NCI-H774 (cell line): Measurements from ENCODE around the gene TNFRSF6B.
"Not testable (repeated sequence)": the region's sequence is repeated elsewhere in the genome, so short reads cannot be mapped to it uniquely, and the experiment has no call there.

Experiments
- DNase-seq: peaks from one replicate; lab custom pipeline; 2025; lab: John Stamatoyannopoulos, UW

The TNFRSF6B gene

DNA sequence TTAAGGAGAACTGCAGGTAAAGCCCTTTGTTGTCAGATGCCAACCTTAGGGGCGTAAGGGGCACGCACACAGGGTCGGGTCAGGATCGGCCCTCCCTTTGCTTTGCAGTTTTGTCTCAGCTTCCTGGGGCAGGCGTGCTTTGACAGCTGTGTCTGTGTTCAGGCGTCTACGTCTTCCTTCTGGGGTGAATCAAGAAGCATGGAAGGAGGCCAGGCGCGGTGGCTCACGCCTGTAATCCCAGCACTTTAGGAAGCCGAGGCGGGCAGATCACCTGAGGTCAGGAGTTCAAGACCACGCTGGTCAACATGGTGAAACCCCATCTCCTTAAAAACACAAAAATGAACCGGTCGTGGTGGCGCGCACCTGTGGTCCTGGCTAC, 12.7 kb downstream of the TNFRSF6B start:
- no peak for DNase-seq

DNA sequence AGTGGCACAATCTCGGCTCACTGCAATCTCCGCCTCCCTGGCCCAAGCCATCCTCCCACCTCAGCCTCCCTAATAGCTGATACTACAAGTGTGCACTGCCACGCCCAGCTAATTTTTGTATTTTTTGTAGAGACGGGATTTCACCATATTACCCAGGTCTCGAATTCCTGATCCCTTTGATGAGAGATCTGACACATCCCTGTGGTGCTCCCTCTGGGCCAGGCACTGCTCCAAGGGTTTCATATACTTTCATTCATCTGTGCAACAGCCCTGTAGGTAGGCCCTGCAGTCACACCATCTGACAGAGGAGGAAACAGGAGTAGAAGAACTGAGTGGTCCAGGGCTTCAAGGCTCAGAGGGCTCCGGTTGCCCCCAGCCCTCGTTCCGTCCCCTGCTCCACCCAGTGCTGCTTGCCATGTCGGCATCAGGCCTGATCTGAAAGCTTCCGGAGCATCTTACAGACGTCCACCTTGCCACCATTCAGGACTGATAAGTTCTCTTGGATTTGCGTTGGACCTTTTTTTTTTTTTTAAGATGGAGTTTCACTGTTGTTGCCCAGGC, 14.7 kb downstream of the TNFRSF6B start:
- no peak for DNase-seq

DNA sequence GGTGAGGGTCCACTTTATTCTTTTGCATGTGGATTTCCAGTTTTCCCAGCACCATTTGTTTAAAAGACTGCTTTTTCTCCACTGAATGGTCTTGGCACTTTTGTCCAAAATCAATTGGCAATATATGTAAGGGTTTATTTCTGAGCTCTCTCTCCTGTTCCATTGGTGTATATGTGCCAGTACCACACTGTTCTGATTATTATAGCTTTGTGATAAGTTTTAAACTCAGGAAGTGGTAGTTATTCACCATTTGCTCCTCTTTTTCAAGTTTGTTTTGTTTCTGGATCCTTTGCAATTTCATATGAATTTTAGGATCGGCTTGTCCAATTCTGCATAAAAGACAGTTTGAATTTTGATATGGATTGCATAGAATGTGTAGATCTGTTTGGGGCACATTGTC, 15.7 kb downstream of the TNFRSF6B start:
- no peak for DNase-seq

DNA sequence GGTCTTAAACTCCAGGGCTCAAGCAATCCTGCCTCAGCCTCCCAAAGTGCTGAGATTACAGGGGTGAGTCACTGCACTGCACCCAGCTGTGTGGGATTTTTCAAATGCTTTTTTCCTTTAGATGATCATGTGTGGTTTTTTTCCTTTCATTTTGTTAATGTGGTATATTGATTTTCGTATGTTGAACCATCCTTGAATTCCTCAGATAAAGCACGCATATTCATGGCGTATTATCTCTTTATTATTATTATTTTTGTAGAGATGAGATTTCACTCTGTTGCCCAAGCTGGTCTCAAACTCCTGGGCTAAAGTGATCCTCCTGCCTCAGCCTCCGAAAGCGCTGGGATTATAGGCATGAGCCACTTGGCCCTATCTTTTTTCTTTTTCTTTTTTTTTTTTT, 18.4 kb downstream of the TNFRSF6B start:
- DNase-seq = no peak

DNA sequence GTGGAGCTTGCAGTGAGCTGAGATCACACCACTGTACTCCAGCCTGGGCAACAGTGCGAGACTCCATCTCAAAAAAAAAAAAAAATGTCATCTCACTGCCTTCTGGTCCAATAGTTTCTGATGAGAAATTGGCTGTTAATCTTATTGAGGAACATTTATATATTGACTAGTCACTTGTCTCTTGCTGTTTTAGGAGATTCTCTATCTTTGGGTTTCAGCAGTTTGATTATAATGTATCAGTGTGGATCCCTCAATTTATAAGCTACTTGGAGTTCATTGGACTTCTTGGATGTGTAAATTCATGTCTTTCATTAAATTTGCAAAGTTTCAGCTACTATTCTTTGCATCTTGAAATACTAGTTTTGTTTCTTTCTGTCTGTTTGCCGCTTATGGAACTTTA, 22.5 kb downstream of the TNFRSF6B start:
- no peak for DNase-seq

DNA sequence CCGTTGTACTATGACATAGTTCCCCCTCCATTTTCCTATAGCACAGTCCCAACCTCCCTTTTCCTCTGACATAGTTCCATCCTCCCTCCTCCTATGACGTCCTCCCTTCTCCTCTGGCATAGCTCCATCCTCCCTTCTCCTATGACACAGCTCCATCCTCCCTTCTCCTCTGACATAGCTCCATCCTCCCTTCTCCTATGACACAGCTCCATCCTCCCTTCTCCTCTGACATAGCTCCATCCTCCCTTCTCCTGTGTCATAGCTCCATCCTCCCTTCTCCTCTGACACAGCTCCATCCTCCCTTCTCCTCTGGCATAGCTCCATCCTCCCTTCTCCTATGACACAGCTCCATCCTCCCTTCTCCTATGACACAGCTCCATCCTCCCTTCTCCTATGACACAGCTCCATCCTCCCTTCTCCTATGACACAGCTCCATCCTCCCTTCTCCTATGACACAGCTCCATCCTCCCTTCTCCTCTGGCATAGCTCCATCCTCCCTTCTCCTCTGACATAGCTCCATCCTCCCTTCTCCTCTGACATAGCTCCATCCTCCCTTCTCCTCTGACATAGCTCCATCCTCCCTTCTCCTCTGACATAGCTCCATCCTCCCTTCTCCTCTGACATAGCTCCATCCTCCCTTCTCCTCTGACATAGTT, 26.6 kb downstream of the TNFRSF6B start:
- not testable (repeated sequence) for DNase-seq

DNA sequence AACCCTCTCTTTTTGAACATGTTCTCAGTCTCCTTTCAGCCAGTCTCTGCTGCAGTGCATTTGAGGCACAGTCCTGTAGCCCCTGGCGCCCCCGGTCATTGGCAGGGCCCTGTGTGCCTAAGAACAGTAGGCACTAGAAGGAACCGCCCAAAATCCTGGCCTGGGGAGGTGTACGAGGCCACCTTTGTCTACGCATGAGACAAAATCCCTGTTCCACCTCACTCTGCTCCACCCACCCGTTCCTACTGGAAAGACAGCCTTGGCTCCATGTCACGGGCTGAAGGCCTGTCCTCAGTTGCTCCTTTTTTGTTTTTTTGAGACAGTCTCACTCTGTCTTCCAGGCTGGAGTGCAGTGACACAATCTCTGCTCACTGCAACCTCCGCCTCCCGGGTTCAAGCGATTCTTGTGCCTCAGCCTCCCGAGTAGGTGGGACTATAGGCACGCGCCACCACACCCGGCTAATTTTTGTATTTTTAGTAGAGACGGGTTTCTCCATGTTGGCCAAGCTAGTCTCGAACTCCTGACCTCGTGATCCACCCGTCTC, 33.8 kb downstream of the TNFRSF6B start:
- not testable (repeated sequence) for DNase-seq

DNA sequence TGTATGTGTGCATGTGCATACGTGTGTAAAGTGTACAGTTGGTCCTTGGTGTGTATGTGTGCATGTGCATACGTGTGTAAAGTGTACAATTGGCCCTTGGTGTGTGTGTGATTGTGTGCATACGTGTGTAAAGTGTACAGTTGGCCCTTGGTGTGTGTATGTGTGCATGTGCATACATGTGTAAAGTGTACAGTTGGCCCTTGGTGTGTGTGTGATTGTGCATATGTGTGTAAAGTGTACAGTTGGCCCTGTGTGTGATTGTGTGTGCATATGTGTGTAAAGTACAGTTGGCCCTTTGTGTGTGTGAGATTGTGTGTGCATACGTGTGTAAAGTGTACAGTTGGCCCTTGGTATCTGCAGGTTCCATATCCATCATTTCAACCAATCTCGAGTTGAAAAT, 35.0 kb downstream of the TNFRSF6B start:
- no peak for DNase-seq

DNA sequence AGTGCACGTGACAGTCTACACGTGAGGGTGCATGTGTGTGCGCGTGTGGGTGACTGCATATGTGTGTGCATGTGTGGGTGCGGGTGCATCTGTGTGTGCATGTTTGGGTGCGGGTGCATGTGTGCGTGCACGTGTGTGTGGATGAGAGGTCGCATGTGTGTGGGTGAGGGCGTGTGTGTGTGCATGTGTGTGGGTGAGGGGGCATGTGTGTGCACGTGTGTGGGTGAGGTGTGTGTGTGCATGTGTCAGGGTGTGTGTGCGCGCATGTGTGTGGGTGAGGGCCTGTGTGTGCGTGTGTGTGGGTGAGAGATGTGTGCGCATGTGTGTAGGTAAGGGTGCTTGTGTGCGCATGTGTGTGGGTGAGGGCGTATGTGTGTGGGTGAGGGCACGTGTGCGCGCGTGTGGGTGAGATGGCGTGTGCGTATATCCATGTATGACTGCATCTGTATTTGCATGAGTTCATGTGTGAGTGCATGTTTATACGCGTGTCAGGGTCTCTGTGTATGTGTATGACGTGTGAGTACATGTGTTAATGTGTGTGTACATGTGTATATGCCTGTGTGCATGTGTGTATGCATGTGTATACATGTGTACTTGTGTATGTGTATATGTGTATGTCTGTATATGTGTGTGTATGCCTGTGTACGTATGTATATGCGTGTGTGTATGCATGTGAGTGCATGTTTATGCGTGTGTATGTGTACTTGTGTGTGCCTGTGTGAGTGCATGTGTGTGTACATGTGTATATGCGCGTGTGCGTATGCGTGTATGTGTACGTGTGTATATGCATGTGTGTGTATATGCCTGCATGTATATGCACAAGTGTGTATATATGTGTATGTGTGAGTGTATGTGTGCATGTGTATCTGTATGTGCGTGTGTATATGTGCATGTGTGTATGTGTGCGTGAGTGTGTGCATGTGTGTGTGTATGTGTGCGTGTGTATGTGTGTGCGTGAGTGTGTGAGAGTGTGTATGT, 36.0 kb downstream of the TNFRSF6B start:
- DNase-seq = no peak

DNA sequence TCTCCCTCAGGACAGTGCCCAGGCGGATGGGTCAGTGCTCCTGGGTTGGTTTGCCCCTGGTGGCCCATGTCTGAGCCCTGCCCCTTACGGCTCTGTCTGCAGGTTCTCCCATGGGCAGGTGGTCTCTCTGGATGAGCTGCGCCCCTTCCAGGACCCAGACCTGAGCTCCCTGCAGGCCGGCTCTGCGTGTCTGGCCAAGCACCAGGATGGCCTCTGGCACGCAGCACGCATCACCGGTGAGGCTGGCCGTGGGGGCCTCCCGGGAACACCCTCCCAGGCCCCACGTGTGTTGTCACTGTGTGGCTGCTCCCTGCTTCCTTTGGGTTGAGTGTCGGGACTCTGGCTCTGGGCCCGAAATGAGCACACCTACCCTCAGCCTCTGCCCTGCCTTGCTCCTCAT, 36.7 kb downstream of the TNFRSF6B start:
- no peak for DNase-seq

DNA sequence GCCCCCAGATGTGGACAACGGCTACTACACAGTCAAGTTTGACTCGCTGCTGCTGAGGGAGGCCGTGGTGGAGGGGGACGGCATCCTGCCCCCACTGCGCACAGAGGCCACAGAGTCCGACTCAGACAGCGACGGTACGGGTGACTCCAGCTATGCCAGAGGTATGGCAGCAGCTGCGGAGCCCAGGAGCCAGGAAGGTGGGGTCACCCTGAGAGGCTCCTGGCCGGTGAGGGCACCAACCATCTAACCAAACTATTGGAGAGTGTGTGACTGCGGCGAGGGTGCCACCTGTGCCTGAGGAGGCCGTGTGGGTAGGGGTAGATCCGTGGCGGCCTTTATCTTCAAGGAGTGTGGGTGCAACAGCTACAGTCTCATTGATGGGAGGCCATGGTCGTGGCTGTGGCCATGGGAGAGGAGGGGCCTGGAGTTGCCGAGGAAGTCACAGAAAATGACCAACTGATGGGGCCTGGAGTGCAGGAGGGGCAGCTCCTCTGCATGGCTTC, 37.2 kb downstream of the TNFRSF6B start:
- DNase-seq = no peak

DNA sequence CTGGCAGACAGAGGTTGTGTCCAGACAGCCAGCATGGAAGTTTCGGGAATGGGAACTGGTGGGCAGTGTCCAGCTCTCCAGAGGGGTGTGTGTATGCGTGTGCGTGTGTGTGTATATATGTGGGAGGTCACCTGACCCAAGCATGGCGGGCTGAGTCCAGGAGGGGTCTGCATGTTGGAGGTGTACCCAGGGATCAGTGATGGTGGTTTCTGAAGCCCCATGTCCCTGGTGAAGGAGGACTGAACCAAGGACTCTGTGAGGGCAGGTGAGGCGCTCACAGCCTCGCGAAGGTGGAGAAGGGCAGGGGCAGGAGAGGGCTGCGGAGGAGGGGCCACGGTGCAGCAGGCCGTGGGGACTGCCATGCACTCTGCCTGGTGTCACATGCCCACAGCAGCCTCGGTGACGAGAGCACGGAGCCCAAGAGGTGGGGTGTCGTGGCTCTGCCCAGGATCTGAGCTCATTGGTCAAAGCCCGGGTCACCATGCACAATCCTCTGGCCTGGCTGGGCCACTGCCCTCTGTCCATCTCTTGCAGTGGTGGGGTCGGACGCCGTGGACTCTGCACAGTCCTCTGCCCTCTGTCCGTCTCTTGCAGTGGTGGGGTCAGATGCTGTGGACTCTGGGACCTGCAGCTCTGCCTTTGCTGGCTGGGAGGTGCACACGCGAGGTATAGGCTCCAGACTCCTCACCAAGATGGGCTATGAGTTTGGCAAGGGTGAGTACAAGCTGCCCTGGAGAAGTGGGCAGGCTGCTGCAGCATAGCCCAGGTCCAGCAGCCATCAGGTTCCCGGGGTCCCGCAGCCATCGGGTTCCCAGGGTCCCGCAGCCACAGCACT, 37.9 kb downstream of the TNFRSF6B start:
- DNase-seq = no peak

DNA sequence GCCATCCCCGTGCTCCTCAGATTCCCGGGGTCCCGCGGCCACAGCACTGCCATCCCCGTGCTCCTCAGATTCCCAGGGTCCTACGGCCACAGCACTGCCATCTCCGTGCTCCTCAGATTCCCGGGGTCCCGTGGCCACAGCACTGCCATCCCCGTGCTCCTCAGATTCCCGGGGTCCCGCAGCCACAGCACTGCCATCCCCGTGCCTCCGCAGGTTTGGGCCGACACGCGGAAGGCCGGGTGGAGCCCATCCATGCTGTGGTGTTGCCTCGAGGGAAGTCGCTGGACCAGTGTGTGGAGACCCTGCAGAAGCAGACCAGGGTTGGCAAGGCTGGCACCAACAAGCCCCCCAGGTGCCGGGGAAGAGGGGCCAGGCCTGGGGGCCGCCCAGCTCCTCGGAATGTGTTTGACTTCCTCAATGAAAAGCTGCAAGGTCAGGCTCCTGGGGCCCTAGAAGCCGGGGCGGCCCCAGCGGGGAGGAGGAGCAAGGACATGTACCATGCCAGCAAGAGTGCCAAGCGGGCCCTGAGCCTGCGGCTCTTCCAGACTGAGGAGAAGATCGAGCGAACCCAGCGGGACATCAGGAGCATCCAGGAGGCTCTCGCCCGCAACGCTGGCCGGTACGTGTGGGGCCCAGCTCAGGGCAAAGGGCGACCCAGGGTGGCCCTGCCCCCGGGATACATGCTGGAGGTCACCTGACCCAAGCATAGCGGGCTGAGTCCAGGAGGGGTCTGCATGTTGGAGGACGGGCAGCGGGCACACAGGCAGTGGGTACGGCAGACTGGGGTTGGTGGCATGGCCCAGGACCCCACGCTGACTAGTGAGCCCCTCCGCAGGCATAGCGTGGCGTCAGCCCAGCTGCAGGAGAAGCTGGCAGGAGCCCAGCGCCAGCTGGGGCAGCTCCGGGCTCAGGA, 38.8 kb downstream of the TNFRSF6B start:
- DNase-seq = no peak

DNA sequence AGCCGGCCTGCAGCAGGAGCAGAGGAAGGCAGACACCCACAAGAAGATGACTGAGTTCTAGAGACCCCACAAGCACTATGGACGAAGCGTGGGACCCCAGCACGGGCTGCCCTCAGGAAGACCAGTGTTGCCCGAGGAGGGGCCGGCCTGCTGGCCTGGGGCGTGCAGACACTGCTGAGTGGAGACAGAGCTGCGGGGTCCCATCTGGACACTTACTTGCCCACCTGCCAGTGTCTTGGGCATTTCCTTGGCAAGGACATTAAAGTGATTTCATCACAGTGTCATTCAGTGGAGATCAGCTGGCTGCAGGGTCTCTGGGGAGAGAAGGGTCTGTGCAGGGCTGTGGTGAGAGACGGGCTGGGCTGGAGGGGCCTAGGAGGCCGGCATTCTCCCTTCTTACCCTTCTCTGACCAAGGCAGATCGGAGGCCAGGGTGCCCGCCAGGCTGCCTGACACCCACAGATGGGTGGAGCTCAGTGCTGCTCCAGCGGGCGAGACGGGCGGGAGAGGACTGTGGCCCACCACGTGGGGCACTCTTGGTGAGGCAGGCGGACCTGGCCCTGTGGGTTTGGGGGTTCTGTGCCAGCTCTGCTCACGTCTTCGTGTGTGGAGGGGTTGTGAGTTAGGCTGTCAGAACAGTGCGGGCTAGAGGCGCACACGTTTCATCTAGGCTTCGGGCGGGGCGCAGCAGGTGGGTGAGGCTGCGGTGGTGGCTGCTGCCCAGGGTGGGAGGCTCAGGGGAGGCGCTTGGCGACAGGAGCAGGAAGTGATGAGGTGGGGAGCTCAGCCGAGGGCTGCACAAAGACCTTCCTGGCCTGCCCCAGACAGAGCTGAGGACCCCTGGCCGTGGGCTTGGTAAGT, 39.6 kb downstream of the TNFRSF6B start, which contains the start of gene LIME1:
TSS of gene LIME1 (plus strand) at position 806 of the 860 bp plus-strand sequence. CDS start 886 bp downstream, outside the sequence.
- no peak for DNase-seq

DNA sequence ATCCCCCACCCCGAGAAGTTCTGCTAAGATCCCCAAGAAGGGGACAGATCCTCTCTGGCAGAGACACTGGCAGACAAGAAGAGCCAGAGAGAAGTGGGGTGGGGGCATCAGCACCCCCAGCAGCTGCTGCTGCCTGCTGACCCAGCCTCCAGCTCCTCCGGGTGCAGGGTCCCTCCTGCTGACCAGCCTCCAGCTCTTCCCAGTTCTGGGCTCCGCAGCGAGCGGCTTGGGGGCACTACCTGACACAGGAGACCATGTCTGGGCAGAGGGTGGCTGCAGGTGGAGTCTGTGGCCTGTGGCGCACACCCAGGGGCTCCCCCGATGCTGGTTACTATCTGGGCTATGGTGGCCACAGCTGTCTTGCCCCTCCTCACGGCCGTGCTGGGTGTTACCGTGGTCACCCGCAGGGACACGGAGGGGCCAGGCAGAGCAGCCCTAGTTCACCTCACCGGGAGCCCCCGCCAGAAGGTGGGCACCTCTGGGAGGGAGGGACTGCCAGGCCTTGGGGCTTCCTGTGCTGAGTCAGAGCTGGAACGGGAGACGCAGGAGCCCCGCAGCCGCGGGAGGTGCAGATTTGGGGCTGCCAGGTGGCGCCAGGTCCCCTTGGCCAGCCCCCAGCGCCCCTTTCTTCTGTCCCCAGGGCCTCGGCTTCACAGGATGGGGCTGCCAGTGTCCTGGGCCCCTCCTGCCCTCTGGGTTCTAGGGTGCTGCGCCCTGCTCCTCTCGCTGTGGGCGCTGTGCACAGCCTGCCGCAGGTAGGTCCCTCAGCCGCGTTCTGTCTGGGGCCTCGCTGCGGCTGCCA, 40.6 kb downstream of the TNFRSF6B start:
- DNase-seq = no peak

DNA sequence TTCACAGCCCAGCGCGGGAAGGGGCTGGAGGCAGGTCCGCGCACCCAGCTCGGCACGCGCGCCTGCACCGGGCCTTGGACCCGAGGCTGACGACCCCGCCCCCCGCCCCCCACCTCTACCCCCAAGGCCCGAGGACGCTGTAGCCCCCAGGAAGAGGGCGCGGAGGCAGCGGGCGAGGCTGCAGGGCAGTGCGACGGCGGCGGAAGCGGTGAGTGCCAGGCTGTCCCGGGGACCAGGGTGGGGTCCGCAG, 41.2 kb downstream of the TNFRSF6B start:
- DNase-seq = no peak

DNA sequence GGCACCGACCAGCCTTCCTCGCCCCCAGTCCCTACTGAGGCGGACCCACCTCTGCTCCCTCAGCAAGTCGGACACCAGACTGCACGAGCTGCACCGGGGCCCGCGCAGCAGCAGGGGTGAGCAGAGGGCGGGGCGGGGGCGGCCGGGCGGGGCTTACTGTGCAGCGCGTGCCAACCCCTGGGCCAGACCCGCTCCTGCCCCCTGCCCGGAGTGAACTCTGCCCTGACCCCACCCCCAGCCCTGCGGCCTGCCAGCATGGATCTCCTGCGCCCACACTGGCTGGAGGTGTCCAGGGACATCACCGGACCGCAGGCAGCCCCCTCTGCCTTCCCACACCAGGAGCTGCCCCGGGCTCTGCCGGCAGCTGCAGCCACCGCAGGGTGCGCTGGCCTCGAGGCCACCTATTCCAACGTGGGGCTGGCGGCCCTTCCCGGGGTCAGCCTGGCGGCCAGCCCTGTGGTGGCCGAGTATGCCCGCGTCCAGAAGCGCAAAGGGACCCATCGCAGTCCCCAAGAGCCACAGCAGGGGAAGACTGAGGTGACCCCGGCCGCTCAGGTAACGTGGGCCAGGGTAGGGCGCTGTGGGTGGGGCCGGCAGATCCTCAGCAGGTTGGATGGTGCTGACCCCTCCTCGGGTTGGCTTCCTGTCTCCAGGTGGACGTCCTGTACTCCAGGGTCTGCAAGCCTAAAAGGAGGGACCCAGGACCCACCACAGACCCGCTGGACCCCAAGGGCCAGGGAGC, 41.7 kb downstream of the TNFRSF6B start:
- no peak for DNase-seq

DNA sequence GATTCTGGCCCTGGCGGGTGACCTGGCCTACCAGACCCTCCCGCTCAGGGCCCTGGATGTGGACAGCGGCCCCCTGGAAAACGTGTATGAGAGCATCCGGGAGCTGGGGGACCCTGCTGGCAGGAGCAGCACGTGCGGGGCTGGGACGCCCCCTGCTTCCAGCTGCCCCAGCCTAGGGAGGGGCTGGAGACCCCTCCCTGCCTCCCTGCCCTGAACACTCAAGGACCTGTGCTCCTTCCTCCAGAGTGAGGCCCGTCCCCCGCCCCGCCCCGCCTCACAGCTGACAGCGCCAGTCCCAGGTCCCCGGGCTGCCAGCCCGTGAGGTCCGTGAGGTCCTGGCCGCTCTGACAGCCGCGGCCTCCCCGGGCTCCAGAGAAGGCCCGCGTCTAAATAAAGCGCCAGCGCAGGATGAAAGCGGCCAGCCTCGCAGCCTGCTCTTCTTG, 42.3 kb downstream of the TNFRSF6B start:
- no peak for DNase-seq
